LHCN-M2 (cell line): ENCODE data around the gene STRN3. TPM values are rescaled to one million over a fixed set of nuclear protein-coding genes. Genes with fewer than 3 reads are reported as not detected.
"Not testable (repeated sequence)": the region's sequence is repeated elsewhere in the genome, so short reads cannot be mapped to it uniquely, and the experiment has no call there.

Experiments used
- DNase-seq: peaks from one replicate; pipeline ENCODE4 v3.0.0-alpha.2; 2012; ENCODE audit warnings: low read depth
- total RNA-seq: library from RNA; depleted of rRNA; stranded (reverse); fragments of >200 nt; gene quantifications from 2 replicates; pipeline ENCODE4 v1.2.3, GENCODE V29; 2014

The STRN3 gene
- total RNA-seq, 1 experiment from 2014 or later = 39.0 TPM

DNA sequence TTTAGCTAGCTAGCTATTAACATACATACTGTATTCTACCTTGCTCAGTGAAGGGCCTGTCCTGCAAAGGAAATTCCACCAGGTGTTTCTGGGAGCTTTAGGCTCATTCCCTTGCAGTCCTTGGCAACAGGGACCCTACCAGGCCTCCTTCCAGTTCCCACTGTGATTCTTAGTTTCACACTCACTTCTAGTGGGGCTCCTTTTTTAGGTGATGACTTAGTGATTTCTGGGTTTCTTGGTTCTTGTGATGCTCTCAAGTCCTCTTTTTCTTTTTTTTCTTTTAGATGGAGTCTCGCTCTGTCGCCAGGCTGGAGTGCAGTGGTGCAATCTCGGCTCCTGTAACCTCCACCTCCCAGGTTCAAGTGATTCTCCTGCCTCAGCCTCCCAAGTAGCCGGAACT lies 10.4 kb upstream of the STRN3 start:
- DNase-seq = no peak

GRCh38 chr14:31030469-31030868 lies 4.3 kb upstream of the STRN3 start:
- DNase-seq = no peak

DNA sequence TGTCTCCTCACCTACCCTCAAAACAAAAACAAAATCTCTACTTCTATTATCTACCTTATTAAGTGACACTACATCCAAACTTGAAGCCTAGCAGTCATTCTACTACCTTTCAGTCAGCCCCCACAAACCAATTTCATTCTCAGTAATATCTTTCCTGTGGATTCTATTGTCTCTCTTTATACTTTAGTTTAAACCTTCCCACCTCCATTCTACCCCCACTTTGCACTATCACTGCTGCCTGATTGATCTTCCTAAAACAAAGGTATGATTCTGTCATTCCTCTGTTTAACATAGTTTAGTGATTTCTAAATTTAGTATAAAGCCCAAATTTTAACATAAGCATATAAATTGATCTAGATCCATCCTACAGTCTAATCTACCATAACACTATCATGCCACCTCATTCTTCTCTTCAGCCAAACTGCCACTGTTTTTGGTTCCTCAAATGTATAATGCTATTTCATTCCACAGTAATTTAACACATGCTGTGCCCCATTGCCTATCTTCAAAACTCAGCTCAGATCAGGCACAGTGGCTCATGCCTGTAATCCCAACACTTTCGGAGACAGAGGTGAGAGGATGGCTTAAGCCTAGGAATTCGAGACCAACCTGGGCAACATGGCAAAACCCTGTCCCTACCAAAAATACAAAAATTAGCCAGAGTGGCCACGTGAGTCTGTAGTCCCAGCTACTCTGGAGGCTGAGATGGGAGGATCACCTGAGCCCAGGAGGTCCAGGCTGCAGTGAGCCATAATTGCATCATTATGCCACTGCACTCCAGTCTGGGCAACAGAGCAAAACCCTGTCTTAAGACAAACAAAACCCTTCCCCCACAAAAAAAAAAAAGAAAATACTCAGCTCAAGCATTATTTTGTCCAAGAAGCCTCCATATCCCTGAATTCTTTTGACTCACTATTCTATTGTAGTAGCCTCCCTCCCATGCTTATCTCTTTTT lies 3.1 kb upstream of the STRN3 start:
- no peak for DNase-seq

- no peak for DNase-seq
These were observed 1.7 kb upstream of the STRN3 start for GRCh38 chr14:31027847-31028246.

GRCh38 chr14:31026450-31027235 lies 464 bp upstream of the STRN3 start:
- peak; percentile 95 for DNase-seq

- DNase-seq = peak; percentile 26
These were observed 657 bp downstream of the STRN3 start, which contains the start of gene AP4S1 for GRCh38 chr14:31025367-31026076. TSS of gene AP4S1 (plus strand) at chr14:31025649. CDS start at chr14:31066197, 40,548 bp downstream.

- no peak for DNase-seq
These were observed 1.4 kb downstream of the STRN3 start for GRCh38 chr14:31024577-31025366.

DNA sequence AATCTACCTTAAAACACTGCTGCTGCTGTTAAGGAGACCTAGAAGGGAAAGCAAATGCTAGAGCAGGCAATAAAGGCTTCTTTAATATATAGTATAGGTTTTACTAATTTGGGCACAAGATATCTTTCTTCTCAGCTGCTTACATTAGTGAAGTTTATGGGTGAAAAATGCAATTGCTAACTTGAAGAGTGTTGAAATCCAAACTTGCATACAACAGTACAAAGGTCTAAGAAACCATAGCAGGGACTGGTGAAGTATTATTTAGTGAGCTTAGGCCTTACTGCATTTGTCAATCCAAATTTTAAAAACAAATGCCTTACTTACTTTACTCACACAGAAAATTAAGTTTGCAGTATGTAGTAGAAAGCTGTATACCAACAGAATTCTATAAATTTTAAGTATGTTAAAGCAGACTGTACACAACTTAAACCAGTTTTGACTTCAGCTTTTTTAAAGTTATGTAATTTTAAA lies 2.1 kb downstream of the STRN3 start:
- no peak for DNase-seq

- no peak for DNase-seq
These were observed 3.8 kb downstream of the STRN3 start for GRCh38 chr14:31022386-31022785.

- no peak for DNase-seq
These were observed 4.6 kb downstream of the STRN3 start for GRCh38 chr14:31021576-31021949.

- no peak for DNase-seq
These were observed 5.2 kb downstream of the STRN3 start for GRCh38 chr14:31020834-31021575.

DNA sequence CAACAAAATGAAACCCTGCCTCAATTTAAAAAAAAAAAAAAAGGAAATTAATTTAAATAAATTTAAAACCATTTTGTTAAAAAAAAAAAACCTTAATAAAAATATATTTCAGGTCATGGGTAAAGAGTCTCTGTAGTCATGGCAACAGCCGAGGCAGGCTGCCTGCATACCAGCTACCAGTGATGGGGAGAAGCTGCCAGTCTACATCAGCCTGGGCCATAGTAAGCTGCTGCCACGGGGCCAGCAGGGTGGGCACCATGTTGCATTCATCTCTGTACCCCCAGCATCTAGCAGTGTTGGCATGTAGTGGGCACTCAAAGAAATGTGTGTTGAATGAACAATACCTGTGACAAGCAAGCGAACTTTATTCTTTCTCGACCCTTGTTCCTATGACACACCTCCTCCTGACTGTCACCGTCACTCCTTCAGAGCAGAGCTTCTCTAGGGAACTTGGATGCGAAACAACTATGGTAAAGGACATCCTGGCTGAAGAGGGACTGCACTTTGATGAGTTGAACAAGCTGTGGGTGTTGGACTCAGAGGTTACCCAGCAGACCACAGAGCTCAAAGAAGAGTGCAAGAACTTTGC lies 8.0 kb downstream of the STRN3 start:
- DNase-seq = no peak

DNA sequence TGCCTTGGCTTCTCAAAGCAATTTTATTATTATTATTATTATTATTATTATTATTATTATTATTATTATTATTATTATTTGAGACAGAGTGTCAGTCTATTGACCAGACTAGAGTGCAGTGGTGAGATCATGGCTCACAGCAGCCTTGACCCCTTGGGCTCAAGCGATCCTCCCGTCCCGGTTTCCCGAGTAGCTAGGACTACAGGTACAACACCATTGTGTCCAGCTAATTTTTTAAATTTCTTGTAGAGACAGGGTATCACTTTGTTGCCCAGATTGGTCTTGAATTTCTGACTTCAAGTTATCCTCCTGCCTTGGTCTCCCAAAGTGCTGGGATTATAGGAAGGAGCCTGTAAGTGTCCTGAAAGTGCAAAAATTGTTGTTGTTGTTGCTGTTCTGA lies 12.3 kb downstream of the STRN3 start:
- no peak for DNase-seq

DNA sequence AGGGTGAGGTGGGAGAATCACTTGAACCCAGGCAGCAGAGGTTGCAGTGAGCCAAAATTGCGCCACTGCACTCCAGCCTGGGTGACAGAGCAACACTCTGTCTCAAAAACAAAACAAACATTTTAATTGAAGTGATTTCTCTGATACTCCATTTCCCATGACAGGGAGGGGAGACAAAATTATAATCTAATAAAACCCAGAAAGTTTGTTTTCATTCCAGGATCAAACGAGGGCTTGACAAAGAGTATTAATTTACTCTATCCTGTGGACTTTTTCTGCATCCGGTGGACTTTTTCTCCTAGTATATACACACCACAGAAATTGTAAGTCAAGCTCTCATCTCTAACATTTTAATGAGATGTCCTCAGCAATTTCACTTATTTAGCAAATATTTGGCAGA lies 15.2 kb downstream of the STRN3 start:
- DNase-seq = no peak

DNA sequence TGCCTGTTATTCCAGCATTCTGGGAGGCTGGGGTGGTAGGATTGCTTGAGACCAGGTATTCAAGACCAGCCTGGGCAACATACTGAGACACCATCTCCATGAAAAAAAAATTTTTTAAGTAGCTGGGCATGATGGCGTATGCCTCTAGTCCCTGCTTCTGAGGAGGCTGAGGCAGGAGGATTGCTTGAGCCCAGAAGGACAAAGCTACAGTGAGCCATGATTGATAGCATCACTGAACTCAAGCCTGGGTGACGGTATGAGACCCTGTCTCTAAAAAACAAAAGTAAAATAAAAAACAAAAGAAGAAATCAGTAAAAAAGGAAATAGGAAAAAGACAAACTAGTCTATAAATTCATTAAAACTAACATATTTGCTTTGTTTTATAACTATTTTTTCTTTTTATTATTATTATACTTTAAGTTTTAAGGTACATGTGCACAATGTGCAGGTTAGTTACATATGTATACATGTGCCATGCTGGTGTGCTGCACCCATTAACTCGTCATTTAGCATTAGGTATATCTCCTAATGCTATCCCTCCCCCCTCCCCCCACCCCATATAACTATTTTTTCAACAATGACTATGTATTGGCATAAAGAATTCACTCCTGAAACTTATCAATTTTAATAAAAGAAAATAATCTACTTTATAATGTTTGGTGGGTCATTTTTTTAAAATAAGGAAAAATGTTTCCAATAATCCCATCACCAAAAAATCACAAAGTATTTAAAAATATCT lies 16.2 kb downstream of the STRN3 start:
- no peak for DNase-seq

DNA sequence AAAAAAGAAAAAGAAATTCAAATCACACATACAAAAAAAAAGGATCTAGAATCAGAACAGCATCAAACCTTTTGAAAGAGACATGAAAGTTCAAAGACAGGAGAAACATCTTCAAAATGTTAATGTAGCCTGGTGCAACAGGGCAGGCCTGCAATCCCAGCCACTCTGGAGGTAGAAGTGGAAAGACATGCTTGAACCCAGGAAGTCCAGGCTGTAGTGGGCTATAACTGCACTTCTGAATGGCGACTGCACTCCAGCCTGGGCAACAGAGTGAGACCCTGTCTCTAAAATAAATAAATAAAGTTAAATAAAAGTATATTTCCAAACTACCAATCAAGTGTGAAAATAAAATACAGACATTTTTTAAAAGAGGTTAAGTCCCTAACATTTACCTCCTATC lies 19.5 kb downstream of the STRN3 start:
- no peak for DNase-seq

- not testable (repeated sequence) for DNase-seq
These were observed 22.2 kb downstream of the STRN3 start for GRCh38 chr14:31004007-31004406.

DNA sequence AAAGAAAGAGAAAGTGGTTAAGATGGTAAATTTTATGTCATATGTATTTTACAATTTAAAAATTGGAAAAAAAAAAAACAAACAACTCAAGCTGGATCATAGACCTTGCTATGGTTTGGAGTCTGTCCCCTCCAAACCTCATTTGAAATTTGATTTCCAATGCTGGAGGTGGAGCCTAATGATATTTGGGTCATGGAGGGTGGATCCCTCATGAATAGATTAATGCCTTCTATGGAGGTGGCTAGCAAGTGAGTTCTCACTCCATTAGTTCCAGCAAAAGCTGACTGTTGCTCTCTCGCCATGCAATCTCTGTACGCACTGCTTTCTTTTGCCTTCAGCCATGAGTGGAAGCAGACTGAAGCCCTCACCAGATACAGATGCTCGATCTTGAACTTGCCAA lies 22.9 kb downstream of the STRN3 start:
- no peak for DNase-seq

DNA sequence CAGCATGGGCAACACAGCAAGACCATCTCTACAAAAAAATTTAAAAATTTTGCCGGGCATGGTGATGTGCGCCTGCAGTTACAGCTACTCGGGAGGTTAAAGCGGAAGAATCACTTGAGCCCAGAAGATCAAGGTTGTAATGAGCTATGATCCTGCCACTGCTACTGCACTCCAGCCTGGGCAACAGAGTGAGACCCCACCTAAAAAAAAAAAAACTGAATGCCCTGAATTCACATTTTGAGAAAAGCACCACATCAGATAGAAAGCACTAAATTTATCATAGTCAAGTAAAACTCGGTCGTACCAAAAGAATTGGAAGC lies 24.9 kb downstream of the STRN3 start:
- no peak for DNase-seq
